K562 (cell line): ENCODE data around the gene CENPA. TPM values are rescaled to one million over a fixed set of nuclear protein-coding genes. Genes with fewer than 3 reads are reported as not detected.

ENCODE experiments used
- ATF6 ChIP-seq: sonication (generic); formaldehyde crosslinking; IDR thresholded peaks from 2 replicates; pipeline ENCODE4 v1.4.0; 2020; ENCODE audit warnings: mild to moderate bottlenecking, missing genetic modification reagents
- BRD9 ChIP-seq: fragments of 450-650 bp; IDR thresholded peaks from 2 replicates; pipeline ENCODE4 v1.6.1; 2018; ENCODE audit warnings: low read depth; ENCODE audit not compliant: partially characterized antibody
- CXXC5 ChIP-seq: fragments of 250-450 bp; sonication (Bioruptor Pico); IDR thresholded peaks from 2 replicates; pipeline ENCODE4 v1.8.0; 2022; ENCODE audit warnings: inconsistent platforms, mild to moderate bottlenecking, moderate library complexity
- ETV6 ChIP-seq, 3 experiments: fragments of 150-350 bp in 1 of 3; sonication (generic) in 1 of 3; formaldehyde crosslinking in 1 of 3; IDR thresholded peaks; 2 replicates each; pipeline versions ENCODE4 v1.6.1 to v1.8.0; 2014 to 2022; ENCODE audit warnings: borderline replicate concordance in 2 of 3, low read depth in 2 of 3, antibody characterized with exemption in 1 of 3, low read length in 1 of 3, mild to moderate bottlenecking in 1 of 3, missing genetic modification reagents in 1 of 3
- NRF1 ChIP-seq, 2 experiments: fragments of 450-650 bp; IDR thresholded peaks in 1 of 2; conservative IDR thresholded peaks in 1 of 2; 2 replicates each; pipeline ENCODE4 v1.6.1; 2014; ENCODE audit warnings: mild to moderate bottlenecking in 2 of 2
- RBFOX2 ChIP-seq: fragments of 200-400 bp; formaldehyde crosslinking; IDR thresholded peaks from 2 replicates; pipeline ENCODE4 v1.6.1; 2017; ENCODE audit warnings: low read depth, mild to moderate bottlenecking, low read length, moderate library complexity
- RBM17 ChIP-seq: fragments of 200-400 bp; formaldehyde crosslinking; IDR thresholded peaks from 2 replicates; pipeline ENCODE4 v1.6.1; 2017; ENCODE audit warnings: low read depth, mild to moderate bottlenecking, low read length, borderline replicate concordance
- RCOR1 ChIP-seq, 2 experiments: IDR thresholded peaks; 2 replicates each; pipeline ENCODE4 v1.6.1; 2012; ENCODE audit warnings: low read depth in 2 of 2, low read length in 2 of 2, borderline replicate concordance in 1 of 2, improper control_type of control experiment in 1 of 2
- SMAD4 ChIP-seq: fragments of 250-450 bp; sonication (Bioruptor Pico); conservative IDR thresholded peaks from 2 replicates; pipeline ENCODE4 v1.8.0; 2021; ENCODE audit warnings: inconsistent platforms, mild to moderate bottlenecking, moderate library complexity
- SOX6 ChIP-seq: fragments of 450-650 bp; IDR thresholded peaks from 2 replicates; pipeline ENCODE4 v1.6.1; 2014; ENCODE audit warnings: mild to moderate bottlenecking
- SP1 ChIP-seq: sonication (generic); formaldehyde crosslinking; IDR thresholded peaks from 2 replicates; pipeline ENCODE4 v1.8.1; 2022; ENCODE audit warnings: mild to moderate bottlenecking, missing genetic modification reagents
- TEAD2 ChIP-seq: fragments of 450-650 bp; IDR thresholded peaks from 2 replicates; pipeline ENCODE4 v1.6.1; 2016; ENCODE audit warnings: missing genetic modification characterization, control low read depth, missing compliant biosample characterization
- ZKSCAN8 ChIP-seq: fragments of 200-800 bp; sonication (Bioruptor generic); IDR thresholded peaks from 2 replicates; pipeline ENCODE4 v1.6.1; 2016; ENCODE audit warnings: missing genetic modification characterization, missing compliant biosample characterization
- ZNF785 ChIP-seq: fragments of 250-450 bp; sonication (Bioruptor Pico); IDR thresholded peaks from 2 replicates; pipeline ENCODE4 v1.4.0; 2020; ENCODE audit warnings: mild to moderate bottlenecking
- polyA plus RNA-seq, 8 experiments: library from polyadenylated mRNA; depleted of rRNA in 4 of 8; stranded (reverse) in 5 of 8; unstranded in 3 of 8; fragments of >200 nt; fragmentation: Nextera tagmentation in 2 of 8; fragmentation: Illumina TruSeq in 1 of 8; extraction: Ambion mirVana in 2 of 8; extraction: Trizol in 1 of 8; gene quantifications; 2 replicates each; pipeline versions ENCODE4 v1.2.1 to v1.2.3, GENCODE V29; 2011 to 2014; ENCODE audit warnings: inconsistent platforms in 1 of 8, missing spikeins in 1 of 8
- total RNA-seq, 7 experiments: library from RNA; depleted of rRNA in 6 of 7; stranded (reverse); fragments of >200 nt in 6 of 7; fragmentation: Illumina TruSeq in 2 of 7; extraction: Trizol in 2 of 7; gene quantifications; 2 replicates each; pipeline versions ENCODE4 v1.2.1 to v1.2.3, GENCODE V29; 2011 to 2021; ENCODE audit warnings: low replicate concordance in 1 of 7
- TF ChIP-seq, protein P1 (sequence below): fragments of 450-650 bp; IDR thresholded peaks from 2 replicates; pipeline ENCODE4 v1.6.1; 2016; ENCODE audit warnings: low read depth, mild to moderate bottlenecking, moderate library complexity
- TF ChIP-seq, protein P2 (sequence below): sonication (generic); formaldehyde crosslinking; IDR thresholded peaks from 2 replicates; pipeline ENCODE4 v1.8.0; 2022; ENCODE audit warnings: mild to moderate bottlenecking, missing genetic modification reagents
- TF ChIP-seq, protein P3 (sequence below): sonication (generic); formaldehyde crosslinking; IDR thresholded peaks from 2 replicates; pipeline ENCODE4 v1.8.1; 2023; ENCODE audit warnings: missing genetic modification reagents, mild to moderate bottlenecking, borderline replicate concordance

CENPA gene
- total and polyA plus RNA-seq, 9 of the 15 experiments (the other 6 are each of a cell fraction or from before 2014, with no cell fraction given): 11.3 to 61.7 (median 44.7) TPM

DNA sequence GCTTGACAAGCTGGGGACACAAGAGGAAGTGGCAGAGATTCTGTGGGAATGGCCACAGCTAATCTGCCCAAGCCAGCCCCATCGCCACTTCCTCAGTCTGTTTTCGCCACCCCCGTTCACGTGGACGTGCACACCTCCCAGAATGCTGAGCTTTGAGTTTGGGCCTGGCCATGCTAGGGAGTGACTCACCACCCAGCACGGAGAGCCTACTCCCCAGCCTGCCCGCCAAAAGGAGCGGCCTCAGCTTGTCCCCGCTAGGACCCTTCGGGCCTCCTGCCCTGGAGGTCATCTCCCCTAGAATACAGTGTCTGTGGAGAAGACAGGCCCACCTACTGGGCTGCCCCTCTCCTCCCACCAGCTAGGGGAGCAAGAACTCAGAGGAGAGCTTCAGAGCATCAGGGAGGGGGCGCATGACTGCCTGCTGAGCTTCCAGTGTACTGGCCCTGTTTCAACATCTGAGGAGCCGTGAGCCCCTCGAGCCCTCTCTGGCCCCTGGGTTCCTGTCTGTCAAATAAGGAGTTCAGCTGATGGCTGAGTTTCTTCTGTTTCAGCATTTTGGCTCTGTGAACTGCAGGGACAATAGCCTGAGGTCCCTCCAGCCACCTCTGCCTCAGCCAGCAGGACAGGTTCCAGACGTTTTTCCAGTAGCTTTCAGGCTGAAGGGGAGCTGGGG, 16.6 kb upstream of the CENPA start (continued):
- TF ChIP-seq RBM17 (no peak), NRF1 (conservative IDR thresholded peaks at IDR 0.05 in 1 of 2, IDR thresholded peaks at IDR 0.05 in 1 of 2) (peak; percentile 11 to 47; a peak in 2 of 4 replicates), TEAD2 (tag) (no peak), BRD9 (no peak), CXXC5 (peak; percentile 89), ZNF785 (no peak), RBFOX2 (peak; percentile 84), SMAD4 (CRISPR knock-in tag) (peak; percentile 95), SOX6 (peak; percentile 84), ATF6 (no peak), RCOR1 (IDR thresholded peaks at IDR 0.05; ENCODE audit: borderline replicate concordance in 1 of 2, low read depth in 2 of 2, low read length in 2 of 2) (peak; percentile 88 to 99), SP1 (CRISPR knock-in tag) (peak; percentile 86), ETV6 (IDR thresholded peaks at IDR 0.05; ENCODE audit: borderline replicate concordance in 1 of 2, low read depth in 2 of 2, low read length in 1 of 2) (peak in 1 of 2 experiments; percentile 66; a peak in 1 of 4 replicates), ETV6 (CRISPR knock-in tag; IDR thresholded peaks at IDR 0.05; ENCODE audit: borderline replicate concordance) (no peak), ZKSCAN8 (no peak)
- TF ChIP-seq, protein P1, sequence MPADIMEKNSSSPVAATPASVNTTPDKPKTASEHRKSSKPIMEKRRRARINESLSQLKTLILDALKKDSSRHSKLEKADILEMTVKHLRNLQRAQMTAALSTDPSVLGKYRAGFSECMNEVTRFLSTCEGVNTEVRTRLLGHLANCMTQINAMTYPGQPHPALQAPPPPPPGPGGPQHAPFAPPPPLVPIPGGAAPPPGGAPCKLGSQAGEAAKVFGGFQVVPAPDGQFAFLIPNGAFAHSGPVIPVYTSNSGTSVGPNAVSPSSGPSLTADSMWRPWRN: peak; percentile 49; the same call in 1 of the 2 replicates
- TF ChIP-seq, protein P2, sequence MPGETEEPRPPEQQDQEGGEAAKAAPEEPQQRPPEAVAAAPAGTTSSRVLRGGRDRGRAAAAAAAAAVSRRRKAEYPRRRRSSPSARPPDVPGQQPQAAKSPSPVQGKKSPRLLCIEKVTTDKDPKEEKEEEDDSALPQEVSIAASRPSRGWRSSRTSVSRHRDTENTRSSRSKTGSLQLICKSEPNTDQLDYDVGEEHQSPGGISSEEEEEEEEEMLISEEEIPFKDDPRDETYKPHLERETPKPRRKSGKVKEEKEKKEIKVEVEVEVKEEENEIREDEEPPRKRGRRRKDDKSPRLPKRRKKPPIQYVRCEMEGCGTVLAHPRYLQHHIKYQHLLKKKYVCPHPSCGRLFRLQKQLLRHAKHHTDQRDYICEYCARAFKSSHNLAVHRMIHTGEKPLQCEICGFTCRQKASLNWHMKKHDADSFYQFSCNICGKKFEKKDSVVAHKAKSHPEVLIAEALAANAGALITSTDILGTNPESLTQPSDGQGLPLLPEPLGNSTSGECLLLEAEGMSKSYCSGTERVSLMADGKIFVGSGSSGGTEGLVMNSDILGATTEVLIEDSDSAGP (CRISPR knock-in tag): peak; percentile 58; the same call in 1 of the 2 replicates
- TF ChIP-seq, protein P3, sequence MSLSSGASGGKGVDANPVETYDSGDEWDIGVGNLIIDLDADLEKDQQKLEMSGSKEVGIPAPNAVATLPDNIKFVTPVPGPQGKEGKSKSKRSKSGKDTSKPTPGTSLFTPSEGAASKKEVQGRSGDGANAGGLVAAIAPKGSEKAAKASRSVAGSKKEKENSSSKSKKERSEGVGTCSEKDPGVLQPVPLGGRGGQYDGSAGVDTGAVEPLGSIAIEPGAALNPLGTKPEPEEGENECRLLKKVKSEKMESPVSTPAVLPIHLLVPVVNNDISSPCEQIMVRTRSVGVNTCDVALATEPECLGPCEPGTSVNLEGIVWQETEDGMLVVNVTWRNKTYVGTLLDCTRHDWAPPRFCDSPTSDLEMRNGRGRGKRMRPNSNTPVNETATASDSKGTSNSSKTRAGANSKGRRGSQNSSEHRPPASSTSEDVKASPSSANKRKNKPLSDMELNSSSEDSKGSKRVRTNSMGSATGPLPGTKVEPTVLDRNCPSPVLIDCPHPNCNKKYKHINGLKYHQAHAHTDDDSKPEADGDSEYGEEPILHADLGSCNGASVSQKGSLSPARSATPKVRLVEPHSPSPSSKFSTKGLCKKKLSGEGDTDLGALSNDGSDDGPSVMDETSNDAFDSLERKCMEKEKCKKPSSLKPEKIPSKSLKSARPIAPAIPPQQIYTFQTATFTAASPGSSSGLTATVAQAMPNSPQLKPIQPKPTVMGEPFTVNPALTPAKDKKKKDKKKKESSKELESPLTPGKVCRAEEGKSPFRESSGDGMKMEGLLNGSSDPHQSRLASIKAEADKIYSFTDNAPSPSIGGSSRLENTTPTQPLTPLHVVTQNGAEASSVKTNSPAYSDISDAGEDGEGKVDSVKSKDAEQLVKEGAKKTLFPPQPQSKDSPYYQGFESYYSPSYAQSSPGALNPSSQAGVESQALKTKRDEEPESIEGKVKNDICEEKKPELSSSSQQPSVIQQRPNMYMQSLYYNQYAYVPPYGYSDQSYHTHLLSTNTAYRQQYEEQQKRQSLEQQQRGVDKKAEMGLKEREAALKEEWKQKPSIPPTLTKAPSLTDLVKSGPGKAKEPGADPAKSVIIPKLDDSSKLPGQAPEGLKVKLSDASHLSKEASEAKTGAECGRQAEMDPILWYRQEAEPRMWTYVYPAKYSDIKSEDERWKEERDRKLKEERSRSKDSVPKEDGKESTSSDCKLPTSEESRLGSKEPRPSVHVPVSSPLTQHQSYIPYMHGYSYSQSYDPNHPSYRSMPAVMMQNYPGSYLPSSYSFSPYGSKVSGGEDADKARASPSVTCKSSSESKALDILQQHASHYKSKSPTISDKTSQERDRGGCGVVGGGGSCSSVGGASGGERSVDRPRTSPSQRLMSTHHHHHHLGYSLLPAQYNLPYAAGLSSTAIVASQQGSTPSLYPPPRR: peak; percentile 98
